ENCODE data around the gene RAPGEF1.

DNA sequence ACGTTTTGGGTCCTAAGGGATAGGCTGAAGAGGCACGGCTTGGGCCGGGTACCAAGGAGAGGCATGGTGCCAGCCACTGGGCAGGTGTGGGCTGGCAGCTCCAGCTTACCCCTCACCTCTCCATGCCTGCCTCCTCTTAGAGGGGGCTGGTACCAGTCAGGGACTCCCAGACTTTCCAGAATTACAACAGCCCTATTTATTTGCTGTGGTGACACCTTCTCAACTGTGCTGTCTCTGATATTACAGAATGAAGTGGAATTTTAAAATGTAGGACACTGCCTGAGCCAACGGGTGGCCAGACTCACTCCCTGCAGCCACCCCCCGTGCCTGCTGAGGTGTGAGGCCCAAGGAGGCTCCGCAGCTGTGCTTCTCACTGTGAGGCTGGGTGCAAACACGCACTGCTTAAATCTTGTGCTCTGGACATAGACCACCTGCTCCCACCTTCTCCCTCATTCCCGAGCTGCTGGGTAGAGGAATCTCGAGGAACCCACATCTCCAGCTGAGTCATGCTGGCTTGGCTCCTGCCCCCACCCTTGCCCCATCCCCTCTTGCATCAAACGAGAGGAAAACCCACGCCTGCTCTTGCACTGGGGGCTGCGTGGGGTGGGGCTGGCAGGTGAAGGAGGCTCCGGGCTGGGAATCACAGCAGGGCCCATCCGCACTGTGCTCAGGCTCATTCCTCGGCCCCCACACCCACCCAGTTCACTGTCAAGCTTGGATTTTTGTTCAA is 146.6 kb downstream of the RAPGEF1 start:
- no peak for TF ChIP-seq CTCF (IDR thresholded peaks at IDR 0.05)
- no peak for TF ChIP-seq POLR2AphosphoS5 (IDR thresholded peaks at IDR 0.05)
- TF ChIP-seq POLR2A (IDR thresholded peaks at IDR 0.05): no peak
